NB4 (cell line): ENCODE results near the gene SPTAN1.

ENCODE experiments used
- DNase-seq: peaks from one replicate; pipeline ENCODE4 v3.0.0; 2010; ENCODE audit warnings: low read depth
- H3K4me3 ChIP-seq: one replicate; pipeline ENCODE4 v1.5.1; 2011; ENCODE audit warnings: mild to moderate bottlenecking, low read depth, low read length, moderate library complexity
- CTCF ChIP-seq: IDR thresholded peaks from one replicate; pipeline ENCODE4 v1.5.1; 2012; ENCODE audit warnings: low read depth, low read length
- MAX ChIP-seq: IDR thresholded peaks from 2 replicates; pipeline ENCODE4 v1.6.1; 2011; ENCODE audit warnings: low read depth, low read length
- MYC ChIP-seq: IDR thresholded peaks from 2 replicates; pipeline ENCODE4 v1.6.1; 2011; ENCODE audit warnings: low read depth, low read length
- POLR2A ChIP-seq: IDR thresholded peaks from 2 replicates; pipeline ENCODE4 v1.6.1; 2011; ENCODE audit warnings: mild to moderate bottlenecking; ENCODE audit not compliant: insufficient read length; ENCODE audit errors: extremely low read depth

SPTAN1 gene

GRCh38 chr9:128532581-128532980 is 19.8 kb upstream of the SPTAN1 start:
- H3K4me3 ChIP-seq = no peak overlapping the region
- TF ChIP-seq POLR2A (no peak), MYC (no peak), MAX (no peak), CTCF (no peak)
- DNase-seq = no peak

GRCh38 chr9:128540634-128541360 is 11.6 kb upstream of the SPTAN1 start:
- TF ChIP-seq MYC (no peak), CTCF (no peak), MAX (no peak)
- peak; percentile 57 for DNase-seq
- H3K4me3 ChIP-seq = no peak overlapping the region

- H3K4me3 ChIP-seq = no peak overlapping the region
- no peak for TF ChIP-seq CTCF
- no peak for TF ChIP-seq POLR2A
- no peak for TF ChIP-seq MAX
- TF ChIP-seq MYC = no peak
- DNase-seq = no peak
These were observed 5.9 kb upstream of the SPTAN1 start for GRCh38 chr9:128546504-128546903.

- no peak for DNase-seq
- no peak for TF ChIP-seq MAX
- no peak for TF ChIP-seq MYC
- TF ChIP-seq POLR2A = no peak
- no peak for TF ChIP-seq CTCF
- H3K4me3 ChIP-seq = no peak overlapping the region
These were observed 3.5 kb upstream of the SPTAN1 start for GRCh38 chr9:128548876-128549275.

- no peak for DNase-seq
- TF ChIP-seq MYC (no peak), POLR2A (no peak), MAX (no peak), CTCF (no peak)
These were observed 2.2 kb upstream of the SPTAN1 start for GRCh38 chr9:128550226-128550625.

More at GRCh38 chr9:128550226-128550625, 2.2 kb upstream of the SPTAN1 start:
- H3K4me3 ChIP-seq = no peak overlapping the region
